Peyer's patch (tissue), 4 donors: ENCODE measurements around the gene CATSPERZ.

Experiments
- POLR2A ChIP-seq, 2 donors: fragments of 450-650 bp; IDR thresholded peaks; one replicate each; pipeline ENCODE4 v1.5.1; 2017; ENCODE audit warnings: antibody characterized with exemption in 2 of 2, mild to moderate bottlenecking in 2 of 2, moderate library complexity in 2 of 2
- TF ChIP-seq, protein P1 (sequence below), 6 experiments: fragments of 450-650 bp in 4 of 6; fragments of 200-600 bp in 2 of 6; sonication (generic) in 1 of 6; IDR thresholded peaks; one replicate each; pipeline ENCODE4 v1.5.1; 2017 to 2019; ENCODE audit warnings: antibody characterized with exemption in 6 of 6, mild to moderate bottlenecking in 3 of 6, moderate library complexity in 1 of 6

DNA sequence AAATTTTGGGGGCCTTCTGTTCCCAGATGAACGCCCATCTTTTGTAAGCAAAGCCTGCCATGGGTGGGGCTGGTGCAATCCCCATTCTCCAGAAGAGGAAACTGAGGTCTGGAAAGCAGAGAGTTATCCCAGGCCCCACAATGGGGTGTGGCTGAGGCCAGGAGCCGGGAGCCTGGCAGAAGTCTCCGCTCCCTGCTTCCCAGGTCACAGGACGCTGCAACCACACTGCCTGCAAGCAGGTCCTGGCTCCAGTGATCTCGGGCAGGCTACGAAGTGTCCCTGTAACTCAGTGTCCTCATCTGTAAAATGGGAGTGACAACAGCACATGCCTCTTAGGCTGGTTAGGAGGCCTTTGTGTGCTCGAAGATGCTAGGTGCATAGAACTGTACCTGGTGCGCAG is 47.1 kb upstream of the CATSPERZ start:
- TF ChIP-seq, protein P1, sequence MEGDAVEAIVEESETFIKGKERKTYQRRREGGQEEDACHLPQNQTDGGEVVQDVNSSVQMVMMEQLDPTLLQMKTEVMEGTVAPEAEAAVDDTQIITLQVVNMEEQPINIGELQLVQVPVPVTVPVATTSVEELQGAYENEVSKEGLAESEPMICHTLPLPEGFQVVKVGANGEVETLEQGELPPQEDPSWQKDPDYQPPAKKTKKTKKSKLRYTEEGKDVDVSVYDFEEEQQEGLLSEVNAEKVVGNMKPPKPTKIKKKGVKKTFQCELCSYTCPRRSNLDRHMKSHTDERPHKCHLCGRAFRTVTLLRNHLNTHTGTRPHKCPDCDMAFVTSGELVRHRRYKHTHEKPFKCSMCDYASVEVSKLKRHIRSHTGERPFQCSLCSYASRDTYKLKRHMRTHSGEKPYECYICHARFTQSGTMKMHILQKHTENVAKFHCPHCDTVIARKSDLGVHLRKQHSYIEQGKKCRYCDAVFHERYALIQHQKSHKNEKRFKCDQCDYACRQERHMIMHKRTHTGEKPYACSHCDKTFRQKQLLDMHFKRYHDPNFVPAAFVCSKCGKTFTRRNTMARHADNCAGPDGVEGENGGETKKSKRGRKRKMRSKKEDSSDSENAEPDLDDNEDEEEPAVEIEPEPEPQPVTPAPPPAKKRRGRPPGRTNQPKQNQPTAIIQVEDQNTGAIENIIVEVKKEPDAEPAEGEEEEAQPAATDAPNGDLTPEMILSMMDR (IDR thresholded peaks at IDR 0.05): no peak
- no peak for TF ChIP-seq POLR2A (IDR thresholded peaks at IDR 0.05)
